SK-N-SH (cell line): ENCODE measurements around the gene CNST. TPM values are rescaled to one million over a fixed set of nuclear protein-coding genes. Genes with fewer than 3 reads are reported as not detected.
A peak's percentile ranks its signal among the peaks of the same experiment; 100 is the strongest.

Experiments
- CTCF ChIA-PET: fragments of 300-600, 350-600 bp; formaldehyde crosslinking; extraction: SDS; loops from one replicate; lab custom pipeline; 2021; lab: Yijun Ruan, JAX
- POLR2A ChIA-PET: fragments of 350-600 bp; sonication (Branson Sonifier 250); formaldehyde crosslinking; extraction: SDS; loops from one replicate; lab custom pipeline; 2020; ENCODE audit warnings: antibody characterized with exemption, inconsistent platforms; lab: Yijun Ruan, JAX
- DNase-seq: peaks from one replicate; pipeline ENCODE4 v3.0.0; 2012
- H2AFZ ChIP-seq: fragments of 200-600 bp; sonication (generic); 2 replicates; pipeline ENCODE4 v1.8.1; 2016; ENCODE audit warnings: antibody characterized with exemption, mild to moderate bottlenecking, low read depth
- H3F3A ChIP-seq: fragments of 200-600 bp; sonication (generic); replicated peaks from 2 replicates; pipeline ENCODE3; 2016; ENCODE audit warnings: antibody characterized with exemption, mild to moderate bottlenecking; ENCODE audit not compliant: insufficient read depth
- H3K27ac ChIP-seq, 2 experiments: fragments of 200-500 bp in 1 of 2; fragments of 200-600 bp in 1 of 2; sonication (Bioruptor generic) in 1 of 2; sonication (generic), shearing (Covaris generic) in 1 of 2; 2 replicates each; pipeline versions ENCODE4 v1.5.1 to v1.6.1; 2014 to 2016; ENCODE audit warnings: low read depth in 2 of 2, inconsistent platforms in 1 of 2, low read length in 1 of 2, mild to moderate bottlenecking in 1 of 2, mixed read lengths in 1 of 2
- H3K27me3 ChIP-seq: fragments of 200-600 bp; sonication (generic), shearing (Covaris generic); 2 replicates; pipeline ENCODE4 v1.6.1; 2016; ENCODE audit warnings: mixed run types; ENCODE audit not compliant: insufficient read depth
- H3K36me3 ChIP-seq, 2 experiments: fragments of 200-500 bp in 1 of 2; fragments of 200-600 bp in 1 of 2; sonication (Bioruptor generic) in 1 of 2; sonication (generic) in 1 of 2; replicated peaks in 1 of 2; 2 replicates each; pipeline versions ENCODE3 to v1.5.1; 2014 to 2016; ENCODE audit warnings: low read length in 1 of 2, mild to moderate bottlenecking in 1 of 2; ENCODE audit not compliant: insufficient read depth in 2 of 2, control insufficient read depth in 1 of 2
- H3K4me1 ChIP-seq, 2 experiments: fragments of 200-500 bp in 1 of 2; fragments of 200-600 bp in 1 of 2; sonication (Bioruptor generic) in 1 of 2; sonication (generic), shearing (Covaris generic) in 1 of 2; 2 replicates each; pipeline versions ENCODE4 v1.5.1 to v1.6.1; 2014 to 2016; ENCODE audit warnings: low read depth in 1 of 2, low read length in 1 of 2, mixed run types in 1 of 2; ENCODE audit not compliant: insufficient read depth in 2 of 2, control insufficient read depth in 1 of 2
- H3K4me2 ChIP-seq: fragments of 200-600 bp; sonication (generic), shearing (Covaris generic); 2 replicates; pipeline ENCODE4 v1.6.1; 2017; ENCODE audit warnings: mixed run types
- H3K4me3 ChIP-seq, 2 experiments: fragments of 200-500 bp in 1 of 2; fragments of 200-600 bp in 1 of 2; sonication (Bioruptor generic) in 1 of 2; sonication (generic), shearing (Covaris generic) in 1 of 2; 2 replicates each; pipeline versions ENCODE4 v1.5.1 to v1.8.1; 2014 to 2016; ENCODE audit warnings: low read depth in 2 of 2, inconsistent platforms in 1 of 2, low read length in 1 of 2, mild to moderate bottlenecking in 1 of 2, mixed read lengths in 1 of 2, moderate library complexity in 1 of 2
- H3K79me2 ChIP-seq: fragments of 200-600 bp; sonication (generic); 2 replicates; pipeline ENCODE4 v1.8.1; 2017; ENCODE audit warnings: mild to moderate bottlenecking; ENCODE audit not compliant: insufficient read depth
- H3K9ac ChIP-seq: fragments of 200-600 bp; sonication (generic); 2 replicates; pipeline ENCODE4 v1.6.1; 2017; ENCODE audit warnings: mixed run types
- H3K9me2 ChIP-seq: fragments of 200-600 bp; sonication (generic); 2 replicates; pipeline ENCODE4 v1.6.1; 2017; ENCODE audit warnings: mixed run types
- H3K9me3 ChIP-seq: fragments of 200-600 bp; sonication (generic); 2 replicates; pipeline ENCODE4 v1.6.1; 2017; ENCODE audit warnings: mixed run types, mild to moderate bottlenecking, moderate library complexity
- H4K20me1 ChIP-seq: fragments of 200-600 bp; sonication (generic); 2 replicates; pipeline ENCODE4 v1.6.1; 2017; ENCODE audit warnings: mild to moderate bottlenecking, mixed run types; ENCODE audit not compliant: insufficient read depth
- CHD2 ChIP-seq: fragments of 150-350 bp; IDR thresholded peaks from 2 replicates; pipeline ENCODE4 v1.6.1; 2018; ENCODE audit warnings: low read length; ENCODE audit not compliant: partially characterized antibody
- FOXM1 ChIP-seq: IDR thresholded peaks from 2 replicates; pipeline ENCODE4 v1.4.0; 2012; ENCODE audit warnings: low read depth, mild to moderate bottlenecking
- GABPA ChIP-seq: IDR thresholded peaks from 2 replicates; pipeline ENCODE4 v1.4.0; 2012; ENCODE audit warnings: low read depth, mild to moderate bottlenecking
- GATA2 ChIP-seq: sonication (generic); formaldehyde crosslinking; IDR thresholded peaks from 2 replicates; pipeline ENCODE4 v1.5.0; 2020; ENCODE audit warnings: mild to moderate bottlenecking, missing genetic modification reagents
- IRF3 ChIP-seq: fragments of 150-350 bp; IDR thresholded peaks from 2 replicates; pipeline ENCODE4 v1.6.1; 2016; ENCODE audit warnings: mild to moderate bottlenecking, low read depth, low read length
- JUND ChIP-seq: IDR thresholded peaks from 2 replicates; pipeline ENCODE4 v1.4.0; 2012
- MXI1 ChIP-seq: IDR thresholded peaks from 2 replicates; pipeline ENCODE4 v1.6.1; 2012; ENCODE audit warnings: mild to moderate bottlenecking, low read depth, low read length, improper control_type of control experiment
- NFIC ChIP-seq: IDR thresholded peaks from 2 replicates; pipeline ENCODE4 v1.4.0; 2012; ENCODE audit warnings: borderline replicate concordance
- PBX3 ChIP-seq: IDR thresholded peaks from 2 replicates; pipeline ENCODE4; 2012
- POLR2AphosphoS5 ChIP-seq: IDR thresholded peaks from 2 replicates; pipeline ENCODE4 v1.6.1; 2012; ENCODE audit warnings: low read depth, low read length
- RCOR1 ChIP-seq: fragments of 150-350 bp; IDR thresholded peaks from 2 replicates; pipeline ENCODE4 v1.6.1; 2017; ENCODE audit warnings: antibody characterized with exemption, low read length
- SIN3A ChIP-seq: IDR thresholded peaks from 2 replicates; pipeline ENCODE4 v1.6.1; 2012; ENCODE audit warnings: low read depth, mild to moderate bottlenecking, low read length, moderate library complexity, borderline replicate concordance
- TCF12 ChIP-seq: IDR thresholded peaks from 2 replicates; pipeline ENCODE4 v1.4.0; 2012
- WGBS: methylation state at CpG from one replicate; pipeline ENCODE4 v1.1.6; 2017; ENCODE audit warnings: low lambda C conversion rate; 5-methylcytosine and 5-hydroxymethylcytosine counted together
- polyA plus RNA-seq, 3 experiments: library from polyadenylated mRNA; depleted of rRNA; stranded (reverse); fragments of >200 nt; gene quantifications; 2 replicates each; pipeline ENCODE4 v1.2.3, GENCODE V29; 2012
- TF ChIP-seq, protein P1 (sequence below): fragments of 150-350 bp; IDR thresholded peaks from 2 replicates; pipeline ENCODE4 v1.6.1; 2017; ENCODE audit warnings: antibody characterized with exemption, low read length, low read depth, borderline replicate concordance

The CNST gene
- polyA plus RNA-seq, 1 of the 3 experiments (the other 2 are of a cell fraction): 21.7 TPM

GRCh38 chr1:246577082-246577719, 10.9 kb downstream of the CNST start:
- H3K9ac ChIP-seq: no peak overlapping the region
- no peaks in the 10 kb centered on the region for H4K20me1 ChIP-seq
- POLR2A ChIA-PET: no interaction called here
- H3K79me2 ChIP-seq: peaks cover 98% of the 10 kb centered on the region
- H3K9me3 ChIP-seq: no peaks in the 10 kb centered on the region
- WGBS: 96% methylated on average over 5 of the region's 5 CpGs
- no peak for DNase-seq
- no peaks in the 10 kb centered on the region for H3K36me3 ChIP-seq
- H3K27ac ChIP-seq: peak overlapping the region; percentile 29 to 64
- H3K4me1 ChIP-seq: peaks cover 8 to 26% of the 10 kb centered on the region in 2 experiments; a peak in 3 of 4 replicates
- H3K27me3 ChIP-seq: no peaks in the 10 kb centered on the region
- H2AFZ ChIP-seq: no peak overlapping the region
- CTCF ChIA-PET: interaction anchor here (0.9 kb wide), 1 partner anchor 15 kb away, joined by 3 read pairs; no protein-coding TSS in a partner anchor
- no peaks in the 10 kb centered on the region for H3K9me2 ChIP-seq
- H3F3A ChIP-seq: peaks cover 3% of the 10 kb centered on the region
- H3K4me2 ChIP-seq: no peak overlapping the region
- TF ChIP-seq FOXM1 (no peak), NFIC (no peak), CHD2 (no peak), RCOR1 (no peak), JUND (no peak), GABPA (no peak), MXI1 (no peak), GATA2 (CRISPR knock-in tag) (no peak), POLR2AphosphoS5 (no peak), SIN3A (no peak)
- TF ChIP-seq, protein P1, sequence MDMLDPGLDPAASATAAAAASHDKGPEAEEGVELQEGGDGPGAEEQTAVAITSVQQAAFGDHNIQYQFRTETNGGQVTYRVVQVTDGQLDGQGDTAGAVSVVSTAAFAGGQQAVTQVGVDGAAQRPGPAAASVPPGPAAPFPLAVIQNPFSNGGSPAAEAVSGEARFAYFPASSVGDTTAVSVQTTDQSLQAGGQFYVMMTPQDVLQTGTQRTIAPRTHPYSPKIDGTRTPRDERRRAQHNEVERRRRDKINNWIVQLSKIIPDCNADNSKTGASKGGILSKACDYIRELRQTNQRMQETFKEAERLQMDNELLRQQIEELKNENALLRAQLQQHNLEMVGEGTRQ: no peak
- H3K4me3 ChIP-seq: no peak overlapping the region

- peak overlapping the region; percentile 29 to 64 for H3K27ac ChIP-seq
- H3K36me3 ChIP-seq: peaks cover 0 to 2% of the 10 kb centered on the region in 2 experiments
- H3K27me3 ChIP-seq: no peaks in the 10 kb centered on the region
- H3K9me2 ChIP-seq: no peaks in the 10 kb centered on the region
- no peak overlapping the region for H3K9ac ChIP-seq
- peaks cover 98% of the 10 kb centered on the region for H3K79me2 ChIP-seq
- WGBS: 42% methylated on average over 2 of the region's 2 CpGs
- TF ChIP-seq TCF12: peak; percentile 23; the same call in 1 of the 2 replicates
- 0 out of 2 replicates have a peak, but pooled peaks have one; percentile 25 for TF ChIP-seq PBX3
- no peak for TF ChIP-seq IRF3
- TF ChIP-seq, all 33 proteins: peak for 2
- Histone ChIP-seq H3K4me3 (no peak overlapping the region), H3K4me1 (peaks cover 14 to 26% of the 10 kb centered on the region in 2 experiments; a peak in 3 of 4 replicates), H3K4me2 (no peak overlapping the region), H3F3A (peaks cover 3% of the 10 kb centered on the region), H4K20me1 (no peaks in the 10 kb centered on the region), H2AFZ (no peak overlapping the region), H3K9me3 (no peaks in the 10 kb centered on the region)
- ChIA-PET CTCF (no interaction called here), POLR2A (no interaction called here)
- DNase-seq: no peak
These were observed 11.5 kb downstream of the CNST start for GRCh38 chr1:246577720-246578106.
